GM12878 (cell line): ENCODE data around the gene MRPL44.

ENCODE experiments used
- ATF7 ChIP-seq: fragments of 450-650 bp; IDR thresholded peaks from 2 replicates; pipeline ENCODE4 v1.6.1; 2016; ENCODE audit warnings: low read depth, mild to moderate bottlenecking
- BCLAF1 ChIP-seq: fragments of 450-650 bp; IDR thresholded peaks from 2 replicates; pipeline ENCODE4 v1.6.1; 2017; ENCODE audit warnings: antibody characterized with exemption, mild to moderate bottlenecking, moderate library complexity
- BHLHE40 ChIP-seq, 2 experiments: fragments of 450-650 bp in 1 of 2; IDR thresholded peaks; 2 replicates each; pipeline ENCODE4 v1.6.1; 2011 to 2017; ENCODE audit warnings: low read depth in 2 of 2, borderline replicate concordance in 1 of 2, improper control_type of control experiment in 1 of 2, low read length in 1 of 2, mild to moderate bottlenecking in 1 of 2
- CTCF ChIP-seq, 3 experiments: IDR thresholded peaks in 2 of 3; conservative IDR thresholded peaks in 1 of 3; 2 replicates each; pipeline ENCODE4 v1.5.1; 2011; ENCODE audit warnings: low read depth in 3 of 3, low read length in 3 of 3, mild to moderate bottlenecking in 3 of 3, control low read depth in 2 of 3, moderate library complexity in 2 of 3, inconsistent platforms in 1 of 3, mixed read lengths in 1 of 3; ENCODE audit not compliant: control insufficient read depth in 2 of 3, insufficient read depth in 1 of 3; ENCODE audit errors: extremely low read depth in 1 of 3
- EP300 ChIP-seq, 2 experiments: fragments of 150-350 bp in 1 of 2; IDR thresholded peaks; 2 replicates each; pipeline ENCODE4 v1.6.1; 2011 to 2012; ENCODE audit warnings: low read depth in 2 of 2, low read length in 2 of 2, borderline replicate concordance in 1 of 2, improper control_type of control experiment in 1 of 2, inconsistent platforms in 1 of 2; ENCODE audit not compliant: control insufficient read depth in 1 of 2
- POLR2A ChIP-seq: IDR thresholded peaks from 2 replicates; pipeline ENCODE4 v1.6.1; 2011; ENCODE audit warnings: low read depth, mild to moderate bottlenecking, low read length
- RFX5 ChIP-seq: IDR thresholded peaks from 2 replicates; pipeline ENCODE4 v1.6.1; 2011; ENCODE audit warnings: low read depth, low read length, improper control_type of control experiment
- SMAD5 ChIP-seq: IDR thresholded peaks from 2 replicates; pipeline ENCODE4 v1.6.1; 2016; ENCODE audit warnings: antibody characterized with exemption, low read depth
- SPI1 ChIP-seq: IDR thresholded peaks from 2 replicates; pipeline ENCODE4 v1.6.1; 2011; ENCODE audit warnings: low read depth, mild to moderate bottlenecking, low read length, moderate library complexity, borderline replicate concordance; ENCODE audit not compliant: insufficient read depth
- ZNF274 ChIP-seq: IDR thresholded peaks from one replicate; pipeline ENCODE4 v1.8.0; 2011; ENCODE audit not compliant: insufficient read length, insufficient read depth
- ZNF384 ChIP-seq: IDR thresholded peaks from 2 replicates; pipeline ENCODE4 v1.6.1; 2012; ENCODE audit warnings: low read depth, mild to moderate bottlenecking, low read length, improper control_type of control experiment, borderline replicate concordance
- TF ChIP-seq, protein P1 (sequence below): IDR thresholded peaks from 2 replicates; pipeline ENCODE4 v1.6.1; 2012; ENCODE audit warnings: low read length, inconsistent platforms
- TF ChIP-seq, protein P2 (sequence below): IDR thresholded peaks from 2 replicates; pipeline ENCODE4 v1.6.1; 2012; ENCODE audit warnings: mild to moderate bottlenecking, low read depth, low read length

DNA sequence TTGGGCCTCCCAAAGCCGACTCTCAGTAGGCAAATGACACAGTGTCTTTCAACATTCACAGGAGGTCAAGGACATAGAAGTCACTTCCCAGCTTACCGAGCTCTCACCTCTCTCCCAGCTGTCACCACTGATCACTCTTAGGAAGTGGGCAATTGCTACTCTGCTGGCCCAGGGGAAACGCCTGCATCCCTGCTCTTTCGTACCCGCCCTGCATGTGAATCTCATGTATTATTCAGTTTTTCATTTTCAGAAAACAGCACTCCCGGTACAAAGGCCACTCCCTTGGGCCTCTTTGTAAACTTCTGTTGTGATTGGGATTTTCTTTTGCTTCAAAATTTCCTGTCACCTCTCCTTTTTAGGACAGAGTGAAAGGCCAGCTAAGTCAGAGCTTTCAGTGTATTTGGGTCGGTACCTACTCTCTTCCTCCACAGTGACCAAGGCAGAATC, 15.4 kb downstream of the MRPL44 start:
- no peak for TF ChIP-seq SMAD5
- TF ChIP-seq CTCF (IDR thresholded peaks at IDR 0.05 in 2 of 3, conservative IDR thresholded peaks at IDR 0.05 in 1 of 3; ENCODE audit: control insufficient read depth in 2 of 3, extremely low read depth in 1 of 3, insufficient read depth in 1 of 3, low read depth in 3 of 3, low read length in 3 of 3) = no peak
- TF ChIP-seq, protein P1, sequence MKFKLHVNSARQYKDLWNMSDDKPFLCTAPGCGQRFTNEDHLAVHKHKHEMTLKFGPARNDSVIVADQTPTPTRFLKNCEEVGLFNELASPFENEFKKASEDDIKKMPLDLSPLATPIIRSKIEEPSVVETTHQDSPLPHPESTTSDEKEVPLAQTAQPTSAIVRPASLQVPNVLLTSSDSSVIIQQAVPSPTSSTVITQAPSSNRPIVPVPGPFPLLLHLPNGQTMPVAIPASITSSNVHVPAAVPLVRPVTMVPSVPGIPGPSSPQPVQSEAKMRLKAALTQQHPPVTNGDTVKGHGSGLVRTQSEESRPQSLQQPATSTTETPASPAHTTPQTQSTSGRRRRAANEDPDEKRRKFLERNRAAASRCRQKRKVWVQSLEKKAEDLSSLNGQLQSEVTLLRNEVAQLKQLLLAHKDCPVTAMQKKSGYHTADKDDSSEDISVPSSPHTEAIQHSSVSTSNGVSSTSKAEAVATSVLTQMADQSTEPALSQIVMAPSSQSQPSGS = no peak
- TF ChIP-seq RFX5 = no peak
- no peak for TF ChIP-seq ZNF274
- TF ChIP-seq BHLHE40 (IDR thresholded peaks at IDR 0.05; ENCODE audit: borderline replicate concordance in 1 of 2, low read depth in 2 of 2, low read length in 1 of 2) = no peak
- TF ChIP-seq ZNF384 = no peak
- TF ChIP-seq EP300 (IDR thresholded peaks at IDR 0.05; ENCODE audit: borderline replicate concordance in 1 of 2, control insufficient read depth in 1 of 2, low read depth in 2 of 2, low read length in 2 of 2) = no peak
- TF ChIP-seq SPI1 = no peak
- TF ChIP-seq ATF7 = no peak
- TF ChIP-seq, protein P2, sequence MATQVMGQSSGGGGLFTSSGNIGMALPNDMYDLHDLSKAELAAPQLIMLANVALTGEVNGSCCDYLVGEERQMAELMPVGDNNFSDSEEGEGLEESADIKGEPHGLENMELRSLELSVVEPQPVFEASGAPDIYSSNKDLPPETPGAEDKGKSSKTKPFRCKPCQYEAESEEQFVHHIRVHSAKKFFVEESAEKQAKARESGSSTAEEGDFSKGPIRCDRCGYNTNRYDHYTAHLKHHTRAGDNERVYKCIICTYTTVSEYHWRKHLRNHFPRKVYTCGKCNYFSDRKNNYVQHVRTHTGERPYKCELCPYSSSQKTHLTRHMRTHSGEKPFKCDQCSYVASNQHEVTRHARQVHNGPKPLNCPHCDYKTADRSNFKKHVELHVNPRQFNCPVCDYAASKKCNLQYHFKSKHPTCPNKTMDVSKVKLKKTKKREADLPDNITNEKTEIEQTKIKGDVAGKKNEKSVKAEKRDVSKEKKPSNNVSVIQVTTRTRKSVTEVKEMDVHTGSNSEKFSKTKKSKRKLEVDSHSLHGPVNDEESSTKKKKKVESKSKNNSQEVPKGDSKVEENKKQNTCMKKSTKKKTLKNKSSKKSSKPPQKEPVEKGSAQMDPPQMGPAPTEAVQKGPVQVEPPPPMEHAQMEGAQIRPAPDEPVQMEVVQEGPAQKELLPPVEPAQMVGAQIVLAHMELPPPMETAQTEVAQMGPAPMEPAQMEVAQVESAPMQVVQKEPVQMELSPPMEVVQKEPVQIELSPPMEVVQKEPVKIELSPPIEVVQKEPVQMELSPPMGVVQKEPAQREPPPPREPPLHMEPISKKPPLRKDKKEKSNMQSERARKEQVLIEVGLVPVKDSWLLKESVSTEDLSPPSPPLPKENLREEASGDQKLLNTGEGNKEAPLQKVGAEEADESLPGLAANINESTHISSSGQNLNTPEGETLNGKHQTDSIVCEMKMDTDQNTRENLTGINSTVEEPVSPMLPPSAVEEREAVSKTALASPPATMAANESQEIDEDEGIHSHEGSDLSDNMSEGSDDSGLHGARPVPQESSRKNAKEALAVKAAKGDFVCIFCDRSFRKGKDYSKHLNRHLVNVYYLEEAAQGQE = no peak
- no peak for TF ChIP-seq BCLAF1
- TF ChIP-seq POLR2A = no peak
